Astrocyte (in vitro differentiated cells and primary cell): ENCODE measurements around the gene SCRN1. TPM values are rescaled to one million over a fixed set of nuclear protein-coding genes. Genes with fewer than 3 reads are reported as not detected.

Source experiments
- DNase-seq: peaks from one replicate; pipeline ENCODE4 v3.0.0-alpha.2; 2010; ENCODE audit warnings: low read depth
- FAIRE-seq: peaks from 2 replicates; lab custom pipeline; 2011; peaks lifted over from hg19 to GRCh38; lab: Jason Lieb, UNC
- H2AFZ ChIP-seq: 2 replicates; pipeline ENCODE4 v1.6.0; 2012; ENCODE audit warnings: low read depth, low read length, inconsistent platforms
- H3K27ac ChIP-seq: 2 replicates; pipeline ENCODE4 v1.5.1; 2011; ENCODE audit warnings: low read depth, low read length, inconsistent platforms
- H3K27me3 ChIP-seq: 2 replicates; pipeline ENCODE4 v1.6.0; 2011; ENCODE audit warnings: low read length, inconsistent platforms; ENCODE audit not compliant: insufficient read depth
- H3K36me3 ChIP-seq: 2 replicates; pipeline ENCODE4 v1.5.1; 2011; ENCODE audit warnings: low read length, inconsistent platforms; ENCODE audit not compliant: insufficient read depth
- H3K4me1 ChIP-seq: 2 replicates; pipeline ENCODE4 v1.5.1; 2011; ENCODE audit warnings: low read length, inconsistent platforms; ENCODE audit not compliant: insufficient read depth
- H3K4me2 ChIP-seq: 2 replicates; pipeline ENCODE4 v1.6.0; 2012; ENCODE audit warnings: low read length, inconsistent platforms
- H3K4me3 ChIP-seq: 2 replicates; pipeline ENCODE4 v1.5.1; 2011; ENCODE audit warnings: low read depth, mild to moderate bottlenecking, low read length, inconsistent platforms; ENCODE audit not compliant: insufficient read depth
- H3K79me2 ChIP-seq: 2 replicates; pipeline ENCODE4 v1.6.0; 2012; ENCODE audit warnings: mild to moderate bottlenecking, low read length, inconsistent platforms; ENCODE audit not compliant: insufficient read depth
- H3K9ac ChIP-seq: 2 replicates; pipeline ENCODE4 v1.6.0; 2012; ENCODE audit warnings: mild to moderate bottlenecking, low read length, inconsistent platforms
- H3K9me3 ChIP-seq: 2 replicates; pipeline ENCODE4 v1.5.1; 2012; ENCODE audit warnings: low read depth, mild to moderate bottlenecking, low read length, inconsistent platforms; ENCODE audit not compliant: insufficient read depth
- H4K20me1 ChIP-seq: 2 replicates; pipeline ENCODE4 v1.6.0; 2012; ENCODE audit warnings: low read length, inconsistent platforms; ENCODE audit not compliant: insufficient read depth
- H3K27ac Mint-ChIP-seq: one replicate; pipeline ENCODE4 v1.8.0; 2021; ENCODE audit warnings: mild to moderate bottlenecking, mixed read lengths; ENCODE audit not compliant: unreplicated experiment
- H3K27me3 Mint-ChIP-seq: one replicate; pipeline ENCODE4 v1.8.0; 2021; ENCODE audit warnings: low read depth, mixed read lengths; ENCODE audit not compliant: unreplicated experiment
- H3K36me3 Mint-ChIP-seq: one replicate; pipeline ENCODE4 v1.8.0; 2021; ENCODE audit warnings: low read depth, mixed read lengths; ENCODE audit not compliant: unreplicated experiment
- H3K4me1 Mint-ChIP-seq: one replicate; pipeline ENCODE4 v1.8.0; 2021; ENCODE audit warnings: low read depth, mixed read lengths; ENCODE audit not compliant: unreplicated experiment
- H3K4me3 Mint-ChIP-seq: one replicate; pipeline ENCODE4 v1.8.0; 2021; ENCODE audit warnings: mild to moderate bottlenecking, moderate library complexity, mixed read lengths; ENCODE audit not compliant: unreplicated experiment
- H3K9me3 Mint-ChIP-seq: one replicate; pipeline ENCODE4 v1.8.0; 2021; ENCODE audit warnings: mild to moderate bottlenecking, mixed read lengths; ENCODE audit not compliant: unreplicated experiment
- EZH2 ChIP-seq: IDR thresholded peaks from 2 replicates; pipeline ENCODE4 v1.6.1; 2012; ENCODE audit warnings: mild to moderate bottlenecking, low read length, inconsistent platforms; ENCODE audit not compliant: insufficient read depth
- total RNA-seq: library from RNA; stranded (reverse); gene quantifications from 2 replicates; pipeline ENCODE4 v1.2.1, GENCODE V29; 2021
- TF ChIP-seq, protein P1 (sequence below): IDR thresholded peaks from 2 replicates; pipeline ENCODE4 v1.5.1; 2011; ENCODE audit warnings: low read depth, mild to moderate bottlenecking, inconsistent platforms, low read length, moderate library complexity; ENCODE audit not compliant: insufficient read depth

SCRN1 gene
- total RNA-seq, 1 donor from 2014 or later: 116 TPM

DNA sequence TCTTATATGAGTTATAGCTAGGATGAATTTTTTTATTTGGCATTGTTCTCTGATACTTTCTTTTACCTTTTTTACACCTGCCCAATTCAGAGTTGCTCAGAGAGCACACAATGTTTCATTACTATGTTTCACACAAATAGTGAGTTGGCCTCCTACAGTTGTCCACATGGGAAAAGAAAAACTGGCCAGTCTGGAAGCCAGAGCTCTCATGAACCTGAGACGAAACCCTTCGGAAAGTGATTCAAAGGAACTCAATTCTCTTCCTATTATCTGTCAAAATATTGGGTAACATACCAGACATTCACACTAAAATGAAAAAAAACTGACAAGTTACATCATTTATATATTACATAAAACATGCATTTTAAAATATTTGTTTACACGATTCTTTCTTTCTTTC is 15.3 kb downstream of the SCRN1 start:
- FAIRE-seq (no peak), DNase-seq (no peak)
- Histone ChIP-seq H3K79me2 (peaks cover 98% of the 10 kb centered on the region), H3K27me3 (no peaks in the 10 kb centered on the region), H3K9me3 (no peaks in the 10 kb centered on the region), H3K9ac (no peak overlapping the region), H4K20me1 (peaks cover 84% of the 10 kb centered on the region), H3K4me1 (peaks cover 12% of the 10 kb centered on the region), H3K4me2 (no peak overlapping the region), H2AFZ (no peak overlapping the region), H3K4me3 (no peak overlapping the region), H3K27ac (no peak overlapping the region), H3K36me3 (peaks cover 3% of the 10 kb centered on the region)
- TF ChIP-seq, protein P1, sequence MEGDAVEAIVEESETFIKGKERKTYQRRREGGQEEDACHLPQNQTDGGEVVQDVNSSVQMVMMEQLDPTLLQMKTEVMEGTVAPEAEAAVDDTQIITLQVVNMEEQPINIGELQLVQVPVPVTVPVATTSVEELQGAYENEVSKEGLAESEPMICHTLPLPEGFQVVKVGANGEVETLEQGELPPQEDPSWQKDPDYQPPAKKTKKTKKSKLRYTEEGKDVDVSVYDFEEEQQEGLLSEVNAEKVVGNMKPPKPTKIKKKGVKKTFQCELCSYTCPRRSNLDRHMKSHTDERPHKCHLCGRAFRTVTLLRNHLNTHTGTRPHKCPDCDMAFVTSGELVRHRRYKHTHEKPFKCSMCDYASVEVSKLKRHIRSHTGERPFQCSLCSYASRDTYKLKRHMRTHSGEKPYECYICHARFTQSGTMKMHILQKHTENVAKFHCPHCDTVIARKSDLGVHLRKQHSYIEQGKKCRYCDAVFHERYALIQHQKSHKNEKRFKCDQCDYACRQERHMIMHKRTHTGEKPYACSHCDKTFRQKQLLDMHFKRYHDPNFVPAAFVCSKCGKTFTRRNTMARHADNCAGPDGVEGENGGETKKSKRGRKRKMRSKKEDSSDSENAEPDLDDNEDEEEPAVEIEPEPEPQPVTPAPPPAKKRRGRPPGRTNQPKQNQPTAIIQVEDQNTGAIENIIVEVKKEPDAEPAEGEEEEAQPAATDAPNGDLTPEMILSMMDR: no peak
- no peak for TF ChIP-seq EZH2
- Mint-ChIP-seq H3K36me3 (peaks cover 4% of the 10 kb centered on the region), H3K27ac (no peak overlapping the region), H3K27me3 (no peaks in the 10 kb centered on the region), H3K4me1 (peaks cover 20% of the 10 kb centered on the region), H3K9me3 (no peaks in the 10 kb centered on the region), H3K4me3 (no peak overlapping the region)

DNA sequence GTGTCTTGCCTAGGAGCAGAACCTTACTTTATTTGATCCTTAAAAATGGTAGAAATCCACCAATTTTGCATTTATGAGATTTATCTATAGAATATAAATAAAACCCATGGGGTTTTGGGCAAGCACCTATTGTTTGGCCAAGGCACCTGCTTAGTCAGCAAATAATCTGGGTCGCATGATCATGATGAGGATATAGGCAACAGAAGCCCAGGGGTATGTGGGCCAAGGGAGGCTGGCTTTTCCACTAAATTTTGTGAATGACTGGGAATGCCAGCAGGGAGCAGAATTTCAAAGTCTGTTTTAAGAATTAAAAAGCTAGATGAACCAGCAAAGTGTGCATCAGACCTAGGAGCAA is 17.3 kb downstream of the SCRN1 start:
- Mint-ChIP-seq H3K27me3 (no peaks in the 10 kb centered on the region), H3K4me3 (no peak overlapping the region), H3K9me3 (no peaks in the 10 kb centered on the region), H3K27ac (no peak overlapping the region), H3K36me3 (no peaks in the 10 kb centered on the region), H3K4me1 (peaks cover 32% of the 10 kb centered on the region)
- Histone ChIP-seq H3K9me3 (no peaks in the 10 kb centered on the region), H3K27me3 (no peaks in the 10 kb centered on the region), H3K79me2 (peaks cover 89% of the 10 kb centered on the region), H3K9ac (no peak overlapping the region), H4K20me1 (peaks cover 87% of the 10 kb centered on the region), H3K4me1 (peaks cover 24% of the 10 kb centered on the region), H3K36me3 (peaks cover 3% of the 10 kb centered on the region), H3K4me3 (no peak overlapping the region), H3K4me2 (no peak overlapping the region), H2AFZ (no peak overlapping the region), H3K27ac (no peak overlapping the region)
- TF ChIP-seq, protein P1: no peak
- no peak for TF ChIP-seq EZH2
- no peak for DNase-seq
- no peak for FAIRE-seq

DNA sequence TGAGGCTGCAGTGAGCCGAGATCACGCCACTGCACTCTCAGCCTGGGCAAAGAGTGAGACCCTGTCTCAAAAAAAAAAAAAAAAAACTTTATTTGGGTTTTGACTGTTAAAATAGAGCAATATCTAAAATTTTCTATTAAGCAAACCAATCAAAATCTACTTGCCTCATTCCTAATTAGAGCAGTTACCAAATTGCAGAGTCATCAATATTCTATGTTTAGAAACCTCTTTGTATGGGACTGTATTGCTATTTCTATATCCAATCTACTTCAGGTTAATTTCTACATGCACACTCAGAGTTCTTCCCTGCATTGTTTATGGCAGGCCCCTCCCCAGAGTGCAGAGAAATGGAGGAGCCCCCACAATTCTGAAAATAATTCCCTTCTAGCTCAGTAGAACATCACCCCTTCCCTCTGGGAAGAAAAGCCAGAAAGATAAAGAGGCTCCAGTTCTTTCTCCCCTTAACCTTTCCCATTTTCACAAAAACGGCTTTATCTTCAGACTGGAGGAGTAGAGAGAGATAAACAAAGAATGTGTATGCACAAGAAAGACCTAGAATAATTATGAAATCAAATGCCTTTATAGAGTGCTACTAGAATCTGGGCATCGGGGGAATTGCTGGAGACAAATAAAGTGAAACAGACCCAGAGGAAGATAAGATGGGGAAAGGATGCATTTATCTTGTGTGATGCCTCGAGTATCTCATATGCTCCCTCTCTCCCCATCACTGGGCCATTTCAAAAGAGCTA is 17.9 kb downstream of the SCRN1 start:
- DNase-seq: no peak
- Histone ChIP-seq H3K4me2 (no peak overlapping the region), H3K27ac (no peak overlapping the region), H3K27me3 (no peaks in the 10 kb centered on the region), H3K9ac (no peak overlapping the region), H3K36me3 (peaks cover 3% of the 10 kb centered on the region), H4K20me1 (peaks cover 84% of the 10 kb centered on the region), H3K4me1 (peaks cover 24% of the 10 kb centered on the region), H3K4me3 (no peak overlapping the region), H3K9me3 (no peaks in the 10 kb centered on the region), H2AFZ (no peak overlapping the region), H3K79me2 (peaks cover 89% of the 10 kb centered on the region)
- Mint-ChIP-seq H3K4me1 (peaks cover 29% of the 10 kb centered on the region), H3K27ac (no peak overlapping the region), H3K36me3 (peaks cover 3% of the 10 kb centered on the region), H3K9me3 (no peaks in the 10 kb centered on the region), H3K4me3 (no peak overlapping the region), H3K27me3 (no peaks in the 10 kb centered on the region)
- TF ChIP-seq, protein P1: no peak
- TF ChIP-seq EZH2: no peak
- FAIRE-seq: no peak
